ENCODE results near the gene MYBPC1.
"Not testable (repeated sequence)": the region's sequence is repeated elsewhere in the genome, so short reads cannot be mapped to it uniquely, and the experiment has no call there.

Gene MYBPC1

DNA sequence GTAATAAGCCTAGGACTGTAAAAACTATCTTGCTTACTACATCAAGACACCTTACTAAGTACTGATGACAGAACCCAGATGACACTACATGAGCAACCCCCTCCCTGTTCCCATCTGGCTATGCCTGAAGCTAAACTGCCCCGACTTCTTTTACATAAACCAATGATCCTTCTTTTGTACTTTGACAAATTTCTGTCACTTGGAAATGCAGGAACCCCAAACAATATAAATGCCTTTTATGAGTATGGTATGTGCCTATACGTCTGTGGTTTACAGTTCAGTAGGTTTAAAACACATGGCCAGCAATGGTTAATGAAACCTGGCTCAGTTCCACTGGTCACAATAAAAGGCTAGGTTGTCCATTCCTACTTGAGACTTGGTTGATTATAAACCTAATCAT is 138.4 kb downstream of the MYBPC1 start:
- no peak for DNase-seq (ENCODE audit: low read depth in 2 of 2)

- not testable (repeated sequence) for DNase-seq (ENCODE audit: low read depth in 2 of 2)
Measured at GRCh38 chr12:101734482-101734881, 139.7 kb downstream of the MYBPC1 start.

Measured in fibroblast of skin of left biceps (primary cell).